ENCODE measurements around the gene KIAA1614. TPM values are rescaled to one million over a fixed set of nuclear protein-coding genes. Genes with fewer than 3 reads are reported as not detected.

Gene KIAA1614
- total RNA-seq, 2 experiments from 2014 or later: 0.11 to 0.38 TPM

DNA sequence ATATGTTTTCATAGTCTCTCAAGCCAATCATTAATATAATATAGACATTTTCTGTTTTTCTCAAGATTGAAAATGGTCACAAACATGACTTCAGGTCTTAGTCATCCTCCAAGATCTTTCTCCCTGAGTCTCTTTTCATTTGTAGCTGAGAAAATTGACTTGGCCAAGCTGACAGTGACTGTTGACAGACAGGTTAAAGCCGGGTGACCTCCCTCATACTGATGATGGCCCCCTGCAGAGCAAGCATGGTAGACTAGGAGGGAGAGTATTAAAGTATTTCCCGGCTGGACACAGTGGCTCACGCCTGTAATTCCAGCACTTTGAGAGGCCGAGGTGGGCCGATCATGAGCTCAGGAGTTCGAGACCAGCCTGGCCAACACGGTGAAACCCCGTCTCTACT, 6.8 kb upstream of the KIAA1614 start:
- POLR2A ChIA-PET: no interaction called here
- CTCF ChIA-PET: no interaction called here

DNA sequence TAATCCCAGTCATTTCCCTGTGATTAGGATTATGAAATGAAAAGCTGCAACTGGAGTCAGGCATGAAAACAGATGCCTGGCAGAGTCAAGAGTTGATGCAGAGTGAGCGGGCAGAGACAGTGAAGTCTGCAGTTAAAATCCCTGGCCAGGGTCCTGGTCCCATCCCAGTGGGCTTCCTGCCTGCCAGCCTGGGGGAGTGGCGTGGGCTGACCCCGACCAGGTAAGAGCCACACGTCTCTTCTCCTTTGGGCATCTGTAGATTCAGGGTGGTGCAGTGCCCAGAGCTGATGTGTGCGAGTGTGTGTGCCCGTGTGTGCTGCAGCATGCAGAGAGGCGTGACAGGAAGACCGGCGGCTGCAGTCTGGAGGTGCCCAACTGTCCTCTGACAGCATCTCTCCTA, 6.2 kb upstream of the KIAA1614 start:
- ChIA-PET POLR2A (no interaction called here), CTCF (no interaction called here)

DNA sequence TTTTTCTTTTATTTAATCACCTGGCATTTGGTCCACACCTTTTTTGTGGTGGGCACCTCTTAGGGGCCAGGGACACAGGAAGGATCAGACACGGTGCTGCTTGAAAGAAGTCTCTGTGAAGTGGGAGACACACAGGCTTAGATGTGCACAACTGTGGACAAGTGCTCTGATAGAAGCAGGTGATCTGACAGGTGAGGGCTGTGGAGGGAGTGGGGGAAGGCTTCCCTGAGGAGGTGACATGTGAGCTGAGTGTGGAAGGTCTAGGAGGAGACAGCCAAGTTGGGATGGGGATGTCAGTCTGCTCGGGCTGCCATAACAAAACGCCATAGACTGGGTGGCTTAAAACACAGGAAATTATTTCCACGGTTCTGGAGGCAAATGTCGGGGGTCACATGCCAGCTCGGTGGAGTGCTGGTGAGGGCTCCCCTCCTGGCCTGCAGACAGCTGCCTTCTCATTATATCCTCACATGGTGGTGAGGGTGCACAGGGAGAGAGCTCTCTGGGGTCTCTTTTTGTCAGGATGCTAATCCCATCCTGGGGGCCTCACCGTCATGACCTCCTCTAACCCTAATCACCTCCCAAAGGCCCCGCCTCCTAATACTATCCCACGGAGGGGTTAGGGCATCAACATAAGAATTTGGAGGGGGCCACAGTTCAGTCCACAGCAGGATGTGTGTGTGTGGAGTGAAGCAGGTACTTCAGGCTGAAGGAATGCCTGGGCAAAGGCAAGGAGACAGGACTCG, 5.2 kb upstream of the KIAA1614 start:
- POLR2A ChIA-PET: no interaction called here
- CTCF ChIA-PET: no interaction called here

DNA sequence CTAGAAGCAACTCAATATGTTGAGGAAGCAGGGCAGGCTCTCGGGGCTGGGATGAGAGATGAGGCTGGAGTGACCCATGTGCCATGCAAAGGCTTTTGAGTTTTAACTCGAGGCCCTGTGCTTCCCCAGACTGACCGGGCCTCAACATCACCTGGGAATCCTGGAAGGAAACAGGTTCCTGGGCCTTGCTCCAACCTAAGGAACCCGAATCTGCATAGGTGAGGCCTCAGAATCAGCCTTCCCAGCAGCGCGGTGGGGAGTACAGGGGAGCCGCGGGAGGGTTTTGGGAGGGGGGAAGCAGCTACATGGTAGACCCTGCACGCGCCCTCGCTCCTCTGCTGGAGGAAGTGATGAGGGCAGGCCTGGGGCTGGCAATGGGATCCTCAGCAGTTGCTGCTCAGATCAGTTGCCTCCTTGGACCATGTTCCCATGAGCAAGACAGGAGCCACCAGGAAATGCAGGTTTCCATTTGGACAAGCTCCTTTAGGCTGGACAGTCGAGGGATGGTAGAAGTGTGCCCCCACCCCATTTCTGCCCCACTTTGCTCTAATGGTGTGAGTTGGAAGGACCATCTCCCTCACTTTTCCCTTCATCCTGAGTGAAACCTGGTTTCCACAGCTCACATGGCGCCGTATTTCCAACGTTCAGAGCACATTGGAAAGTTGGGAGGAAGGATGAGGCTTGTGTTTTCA, 4.5 kb upstream of the KIAA1614 start:
- POLR2A ChIA-PET: no interaction called here
- CTCF ChIA-PET: no interaction called here

DNA sequence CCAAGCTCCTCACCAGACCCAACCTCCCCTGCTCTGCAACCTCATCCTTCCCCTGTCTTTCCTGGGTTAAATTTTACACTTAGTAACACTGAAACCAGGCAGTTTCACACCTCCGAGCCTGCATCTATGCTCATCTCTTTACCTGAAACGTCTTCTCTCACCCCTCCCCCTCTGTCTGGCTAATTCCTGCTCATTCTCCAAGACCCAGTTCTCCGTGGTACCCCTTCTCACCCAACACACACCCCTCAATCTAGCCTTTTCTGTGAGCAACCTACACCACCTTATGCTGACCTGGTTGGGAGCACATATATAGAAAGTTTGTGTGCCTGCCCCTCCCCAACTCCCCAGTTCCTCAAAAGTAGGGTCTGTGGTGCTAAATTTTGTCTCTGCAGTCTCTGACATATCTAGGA, 3.7 kb upstream of the KIAA1614 start:
- POLR2A ChIA-PET: no interaction called here
- CTCF ChIA-PET: no interaction called here

DNA sequence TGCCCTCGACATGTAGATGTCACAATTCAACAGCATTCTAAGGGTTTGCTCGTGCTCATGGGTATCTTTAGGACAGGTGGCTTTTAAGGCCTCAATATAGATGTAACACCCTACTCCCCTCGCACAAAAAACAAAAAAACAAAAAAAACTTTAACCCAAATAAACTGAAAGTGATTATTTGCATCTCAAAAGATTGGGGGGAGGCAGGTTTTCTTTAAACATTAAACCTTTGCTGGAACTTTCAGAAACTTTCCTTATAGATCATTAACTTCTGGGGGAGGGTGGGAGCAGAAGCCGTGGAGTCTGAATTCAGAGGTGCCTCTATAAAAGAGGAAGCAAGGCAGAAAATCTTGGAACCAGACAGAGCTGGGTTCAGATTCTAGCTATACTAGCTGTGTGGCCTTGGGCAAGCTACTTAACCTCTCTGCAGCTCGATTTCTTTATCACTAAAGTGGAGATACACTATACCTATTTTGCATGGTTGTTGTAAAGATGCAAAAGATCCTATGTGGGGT, 3.2 kb upstream of the KIAA1614 start:
- POLR2A ChIA-PET: no interaction called here
- CTCF ChIA-PET: no interaction called here

DNA sequence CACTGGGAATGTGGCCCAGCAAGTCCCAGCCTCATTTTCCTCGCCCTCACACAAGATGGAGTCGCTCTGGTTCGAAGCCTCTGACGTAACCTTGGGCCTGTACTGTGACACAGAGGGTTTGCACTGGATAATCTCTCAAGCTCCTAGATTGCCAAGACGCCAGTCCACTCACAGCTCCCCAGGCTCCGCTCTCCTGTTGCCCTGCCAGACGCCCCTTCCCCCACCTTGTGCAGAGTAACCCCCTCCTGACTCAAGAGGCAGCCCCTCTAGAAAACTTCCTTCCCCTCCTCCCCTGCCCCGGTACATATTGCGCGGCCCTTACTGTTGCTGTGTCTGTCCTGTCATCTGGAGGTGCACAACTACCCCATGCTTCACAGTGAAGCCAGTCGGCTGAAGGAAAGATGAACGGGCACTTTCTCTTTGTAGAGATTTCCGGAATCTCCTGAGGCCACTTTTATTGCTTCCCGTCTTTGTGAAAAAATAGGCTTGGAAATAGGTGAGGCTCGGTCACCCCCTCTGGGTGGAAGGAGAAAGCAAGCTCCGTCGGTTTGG, 981 bp upstream of the KIAA1614 start:
- POLR2A ChIA-PET: no interaction called here
- CTCF ChIA-PET: interaction anchor here (0.6 kb wide), 1 partner anchor 12 kb away, joined by 3 read pairs; no protein-coding TSS in a partner anchor

DNA sequence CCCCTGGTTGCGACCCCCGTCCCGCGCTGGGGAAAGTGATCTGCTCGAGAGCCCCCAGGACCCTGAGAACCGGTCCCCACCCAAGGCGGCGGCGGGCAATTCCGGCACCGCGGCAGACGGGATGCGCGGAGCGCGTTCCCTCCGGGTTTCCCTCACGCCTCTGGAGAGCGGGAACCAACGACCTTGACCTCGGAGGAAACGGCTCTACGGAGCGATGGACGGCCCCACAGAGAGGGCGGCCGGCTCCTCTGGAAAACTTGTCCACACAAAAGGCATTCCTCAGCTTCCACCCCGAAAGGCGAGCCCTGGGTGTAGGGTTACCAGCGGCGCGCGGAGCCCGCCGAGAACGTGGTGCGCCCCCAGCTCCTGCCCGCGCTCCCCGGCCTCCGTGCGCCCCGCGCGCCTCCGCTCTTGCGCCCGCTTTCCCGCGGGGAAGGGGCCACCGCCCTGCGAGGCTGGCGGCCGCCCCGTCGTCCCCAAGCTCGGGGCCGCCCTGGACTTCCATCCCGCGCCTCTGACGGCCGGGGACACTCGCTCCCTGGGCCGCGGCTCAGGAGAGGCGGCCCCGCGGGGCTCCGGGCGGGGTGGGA, 391 bp upstream of the KIAA1614 start:
- ChIA-PET CTCF (no interaction called here), POLR2A (no interaction called here)

DNA sequence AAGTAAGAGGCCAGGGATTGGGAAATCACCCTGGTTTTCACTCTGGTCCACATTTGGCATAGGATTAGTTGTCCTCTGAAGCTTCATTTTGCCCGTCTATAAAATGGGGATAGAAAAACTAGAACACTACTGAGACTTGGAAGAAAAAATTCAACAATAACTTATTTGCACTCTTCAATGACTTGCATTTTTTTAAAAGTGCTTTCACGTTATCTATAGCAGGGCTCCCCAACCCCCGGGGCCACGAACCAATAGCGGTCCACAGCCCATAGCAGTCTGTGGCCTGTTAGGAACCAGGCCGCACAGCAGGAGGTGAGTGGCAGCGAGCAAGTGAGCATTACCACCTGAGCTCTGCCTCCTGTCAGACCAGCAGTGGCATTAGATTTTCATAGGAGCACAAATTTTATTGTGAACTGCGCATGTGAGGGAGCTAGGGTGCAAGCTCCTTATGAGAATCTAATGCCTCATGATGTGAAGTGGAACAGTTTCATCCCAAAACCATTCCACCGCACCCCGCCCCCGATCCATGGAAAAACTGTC, 2.8 kb downstream of the KIAA1614 start:
- POLR2A ChIA-PET: interaction anchor here (0.6 kb wide), 1 partner anchor 83 kb away, joined by 3 read pairs; no protein-coding TSS in a partner anchor
- CTCF ChIA-PET: no interaction called here

DNA sequence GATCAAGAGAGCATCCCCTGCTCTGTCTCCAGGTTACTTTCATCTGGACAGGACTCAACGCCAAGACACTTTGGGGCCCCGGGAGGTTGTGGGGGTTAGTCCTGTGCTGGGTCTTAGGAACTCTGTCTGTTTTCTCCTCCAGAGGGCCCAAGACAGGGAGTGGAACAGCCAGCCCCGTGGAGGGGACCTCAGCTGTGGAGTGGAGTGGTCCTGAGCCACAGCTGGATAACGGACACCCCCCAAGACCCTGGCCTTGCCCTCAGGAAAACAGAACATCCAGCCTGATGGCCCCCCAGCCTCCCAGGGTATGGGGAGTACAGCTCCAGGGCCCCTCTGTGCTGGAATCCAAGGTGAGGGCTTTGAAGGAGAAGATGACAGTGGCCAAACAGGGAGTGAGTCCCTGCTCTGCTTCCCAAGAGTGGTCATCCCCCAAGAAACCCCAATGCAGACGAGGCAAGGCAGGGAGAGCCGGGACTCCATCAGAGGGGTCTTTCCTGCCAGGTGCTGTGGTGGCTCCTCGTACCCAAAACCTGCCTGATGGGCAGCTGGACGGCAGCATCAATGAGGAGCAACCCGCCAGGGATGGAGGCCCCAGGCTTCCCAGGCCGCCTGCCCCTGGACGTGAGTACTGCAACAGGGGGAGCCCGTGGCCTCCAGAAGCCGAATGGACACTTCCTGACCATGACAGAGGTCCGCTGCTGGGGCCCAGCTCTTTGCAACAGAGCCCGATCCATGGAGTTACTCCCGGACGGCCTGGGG, 3.5 kb downstream of the KIAA1614 start:
- ChIA-PET CTCF (no interaction called here), POLR2A (interaction anchor here (0.6 kb wide), 1 partner anchor 82 kb away, joined by 3 read pairs; no protein-coding TSS in a partner anchor)

DNA sequence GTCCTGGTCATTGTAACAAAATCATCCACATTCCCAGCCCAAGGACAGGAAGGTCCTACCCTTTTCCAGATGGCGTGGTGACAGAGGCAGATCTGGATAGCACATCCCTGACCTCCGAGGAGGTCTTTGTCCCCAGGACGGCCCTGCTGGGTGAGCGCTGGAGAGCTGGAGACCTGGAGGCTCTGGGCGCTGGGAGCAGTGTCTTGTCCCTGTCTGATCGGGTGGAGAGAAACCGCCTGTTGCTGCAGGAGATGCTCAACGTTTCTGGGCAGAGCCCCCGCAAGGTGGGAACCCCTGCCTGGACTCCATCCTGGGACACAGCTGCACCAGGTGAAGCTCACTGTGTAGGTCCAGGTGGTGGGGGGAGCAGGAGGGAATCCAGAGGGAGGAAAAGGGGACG, 4.1 kb downstream of the KIAA1614 start:
- ChIA-PET CTCF (no interaction called here), POLR2A (no interaction called here)

DNA sequence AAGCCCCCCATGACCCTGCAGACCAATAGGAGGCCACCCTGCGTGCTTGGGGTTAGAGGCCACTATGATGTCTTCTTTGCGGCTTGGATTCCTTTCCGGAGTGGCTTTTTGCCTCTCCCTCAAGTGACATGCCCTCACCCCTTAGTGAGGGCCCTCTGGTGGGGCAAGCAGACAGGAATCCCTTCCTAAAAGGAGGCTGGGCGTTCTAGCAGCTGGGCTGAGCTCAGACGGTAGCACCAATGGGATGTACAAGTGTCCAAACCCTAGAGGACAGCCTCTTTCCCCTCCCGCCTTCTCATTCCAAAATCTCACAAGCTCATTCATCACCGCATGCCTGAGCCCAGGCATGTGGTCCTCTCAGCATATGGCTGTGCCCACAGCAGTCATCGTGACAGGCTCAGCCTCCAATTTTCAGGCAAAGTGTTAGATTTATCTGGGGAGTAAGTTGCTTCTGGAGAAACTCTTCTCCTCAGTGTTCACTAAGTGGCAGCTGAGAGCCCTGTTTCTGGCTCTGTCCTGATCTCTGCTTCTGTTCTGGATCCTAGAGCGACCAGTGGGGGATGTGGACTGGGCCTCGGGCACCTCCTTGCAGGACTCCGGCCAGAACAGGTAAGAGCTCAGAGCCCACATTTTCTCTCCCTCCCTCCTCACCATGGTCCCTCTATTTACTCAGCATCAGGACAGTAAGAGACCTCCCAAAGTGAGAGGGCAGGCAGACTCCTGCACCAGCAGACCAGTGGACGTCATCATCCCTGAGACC, 4.8 kb downstream of the KIAA1614 start:
- ChIA-PET CTCF (no interaction called here), POLR2A (no interaction called here)

DNA sequence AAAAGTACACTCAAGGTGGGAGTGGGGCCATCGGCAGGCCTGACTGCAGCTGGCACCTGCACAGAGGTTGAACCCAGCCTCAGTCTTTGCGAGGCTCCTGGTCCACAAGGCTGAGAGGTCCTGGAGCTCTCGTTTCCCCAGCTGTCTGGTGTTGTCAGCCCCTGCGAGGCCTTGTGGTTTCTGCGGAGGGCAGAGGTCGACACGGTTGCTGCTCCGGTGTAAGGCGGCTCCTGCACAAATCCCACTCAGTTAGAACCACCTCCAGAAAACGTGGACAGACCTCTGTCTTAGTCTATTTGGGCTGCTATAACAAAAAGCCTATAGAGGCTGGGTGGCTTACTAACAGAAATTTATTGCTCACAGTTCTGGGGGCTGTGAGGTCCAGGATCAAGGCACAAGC, 5.8 kb downstream of the KIAA1614 start:
- POLR2A ChIA-PET: no interaction called here
- CTCF ChIA-PET: no interaction called here

DNA sequence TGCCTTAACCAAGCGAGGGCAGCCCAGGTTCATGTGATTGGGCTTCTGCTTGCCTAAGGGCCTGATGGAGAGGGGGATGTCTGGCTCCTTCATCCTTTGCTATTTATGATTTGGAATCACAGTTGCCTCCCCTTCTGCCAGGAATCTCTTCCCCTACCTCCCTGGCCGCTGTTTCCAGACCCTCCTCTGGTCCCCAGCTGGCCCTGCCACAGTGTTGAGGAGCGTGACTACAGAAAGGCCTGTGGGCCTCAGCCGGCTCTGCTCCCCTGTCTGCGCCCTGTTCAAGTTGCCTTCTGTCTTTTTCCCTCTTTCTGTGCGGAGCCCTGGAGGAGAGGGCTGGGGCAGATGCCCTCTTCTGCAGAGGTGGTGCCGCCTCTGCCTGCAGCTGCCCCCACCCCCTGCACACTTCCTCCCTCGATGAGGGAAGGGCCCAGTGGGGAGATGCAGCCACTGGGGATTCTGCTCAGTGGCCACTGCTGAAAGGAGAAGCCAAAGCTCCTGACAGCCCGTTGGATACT, 6.5 kb downstream of the KIAA1614 start:
- ChIA-PET CTCF (no interaction called here), POLR2A (no interaction called here)

DNA sequence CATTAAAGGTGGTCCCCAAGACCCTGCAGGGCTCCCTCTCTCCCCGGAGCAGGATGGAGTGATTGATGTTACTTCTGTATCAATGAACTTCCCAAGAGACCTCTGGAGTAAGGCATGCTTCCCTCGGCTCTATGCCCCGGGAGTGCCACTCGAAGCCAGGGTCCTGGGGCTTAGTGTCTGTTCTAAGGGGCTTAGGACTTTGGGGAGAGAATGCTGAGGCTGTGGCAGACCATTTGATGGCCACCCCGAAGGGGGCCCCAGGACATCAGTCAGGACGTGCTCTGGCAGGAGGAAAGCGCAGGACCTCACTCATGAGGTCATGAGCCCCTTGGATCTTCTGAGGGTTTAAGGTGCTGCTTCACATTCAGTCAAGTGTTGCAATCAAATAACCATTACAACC, 7.5 kb downstream of the KIAA1614 start:
- CTCF ChIA-PET: no interaction called here
- POLR2A ChIA-PET: no interaction called here

DNA sequence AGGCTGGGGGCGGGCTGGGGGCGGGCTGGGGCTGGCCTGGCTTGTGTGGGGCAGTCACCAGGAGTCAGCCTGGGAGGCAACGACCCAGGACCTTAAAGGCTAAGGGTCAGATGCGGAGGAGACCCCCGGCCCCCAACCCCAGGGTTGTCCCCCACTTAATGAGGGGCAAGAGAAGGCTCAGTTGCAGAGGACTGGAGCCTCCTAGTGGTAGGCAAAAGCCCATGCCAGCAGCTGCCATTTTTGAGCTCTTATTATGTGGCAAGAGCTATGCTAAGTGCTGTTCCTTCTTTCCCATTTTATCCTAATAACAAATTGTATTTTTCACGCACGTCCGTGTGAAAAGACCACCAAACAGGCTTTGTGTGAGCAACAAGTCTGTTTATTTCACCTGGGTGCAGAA, 8.0 kb downstream of the KIAA1614 start:
- ChIA-PET CTCF (no interaction called here), POLR2A (no interaction called here)

DNA sequence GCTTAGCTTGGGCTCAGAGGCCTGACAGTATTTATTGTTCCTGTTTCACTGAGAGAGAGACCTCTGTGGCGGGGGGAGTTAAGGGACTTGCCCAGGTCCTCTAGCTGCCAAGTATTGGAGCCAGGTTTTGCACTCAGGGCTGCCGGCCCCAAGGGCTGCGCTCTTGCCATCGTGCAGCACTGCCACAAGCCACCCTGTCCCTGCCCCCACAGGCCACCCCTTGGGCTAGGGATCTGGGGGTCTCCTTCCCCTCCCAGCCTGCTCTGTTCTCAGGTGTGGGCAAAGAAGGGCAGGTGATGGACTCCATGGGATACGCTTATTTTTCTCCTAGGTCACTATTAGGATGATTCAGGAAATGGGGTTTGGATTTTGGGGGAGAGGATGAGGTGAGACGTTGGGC, 8.7 kb downstream of the KIAA1614 start:
- POLR2A ChIA-PET: no interaction called here
- CTCF ChIA-PET: no interaction called here

DNA sequence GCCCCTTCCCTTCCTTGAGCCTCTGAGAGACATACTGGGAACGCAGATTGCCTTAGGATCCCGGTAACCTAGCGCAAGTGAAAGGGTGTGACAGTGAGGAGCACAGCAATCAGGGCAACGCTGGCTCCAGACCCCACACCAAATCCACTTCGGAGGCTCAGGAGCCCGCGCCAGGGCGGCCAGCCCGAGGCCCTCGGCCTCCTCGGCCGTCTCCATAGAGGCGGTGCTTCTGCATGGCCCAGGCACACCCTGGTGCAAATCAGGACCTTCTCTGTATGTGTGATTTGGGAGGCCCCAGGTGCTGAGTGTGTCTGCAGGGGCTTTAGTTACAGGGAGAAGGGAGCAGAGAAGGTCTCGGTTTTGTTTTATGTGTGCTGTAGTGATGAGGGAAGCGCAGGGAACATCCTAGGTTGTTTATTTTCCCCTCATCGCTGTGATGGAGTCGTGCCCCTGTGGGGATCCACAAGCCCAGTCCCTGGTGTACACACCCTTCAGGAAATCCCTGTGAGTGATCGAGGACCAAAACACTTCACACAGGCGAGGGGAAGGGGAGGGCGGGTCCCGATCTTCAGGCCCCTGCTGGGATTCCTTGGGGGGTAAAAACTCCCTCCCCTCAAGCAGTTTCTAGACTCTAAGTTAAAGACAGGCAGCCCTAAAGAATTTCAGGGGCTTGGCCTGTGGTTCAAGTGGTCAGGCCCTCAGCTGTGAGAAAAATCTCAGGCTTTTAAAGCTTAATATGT, 9.4 kb downstream of the KIAA1614 start:
- CTCF ChIA-PET: interaction anchor here (0.6 kb wide), 1 partner anchor 409 kb away, joined by 3 read pairs; no protein-coding TSS in a partner anchor
- POLR2A ChIA-PET: no interaction called here
